Measurements from ENCODE around the gene HADHA. TPM values are rescaled to one million over a fixed set of nuclear protein-coding genes. Genes with fewer than 3 reads are reported as not detected.
A peak's percentile ranks its signal among the peaks of the same experiment; 100 is the strongest.

HADHA gene
- total and polyA plus RNA-seq, 5 donors from 2014 or later, result 68.8 to 140 (median 131) TPM

DNA sequence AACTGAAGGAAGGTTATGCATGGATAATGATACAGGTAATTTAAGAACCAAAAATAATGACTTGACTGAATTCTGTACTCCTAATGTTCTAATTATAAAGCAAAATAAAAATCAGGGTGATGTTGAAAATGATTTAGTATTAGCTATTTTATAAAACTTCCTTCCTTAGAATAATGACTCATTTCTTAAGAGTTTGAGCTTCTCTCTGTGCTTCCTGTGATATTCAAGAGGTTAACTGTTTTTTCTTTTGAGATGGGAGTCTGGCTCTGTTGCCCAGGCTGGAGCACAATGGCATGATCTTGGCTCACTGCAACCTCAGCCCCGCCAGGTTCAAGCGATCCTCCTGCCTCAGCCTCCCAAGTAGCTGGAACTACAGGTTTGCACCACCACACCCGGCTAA lies 14.8 kb downstream of the HADHA start:
- ATAC-seq (ENCODE audit: low read depth in 2 of 2) (no peak), DNase-seq (no peak)
- H3K4me3 Mint-ChIP-seq, result no peak overlapping the region
- Histone ChIP-seq H3K4me1 (ENCODE audit: control insufficient read depth, insufficient read depth, low read length, poor library complexity, severe bottlenecking) (no peaks in the 10 kb centered on the region), H3K36me3 (ENCODE audit: control insufficient read depth, insufficient read depth, low read length) (peaks cover 79% of the 10 kb centered on the region), H3K9me3 (ENCODE audit: control insufficient read depth in 2 of 2, low read length in 2 of 2) (no peaks in the 10 kb centered on the region), H3K4me3 (ENCODE audit: low read depth, low read length) (no peak overlapping the region), H3K27ac (ENCODE audit: insufficient read depth, low read length, poor library complexity, severe bottlenecking) (no peak overlapping the region), H3K27me3 (ENCODE audit: control insufficient read depth, insufficient read depth, low read length) (no peaks in the 10 kb centered on the region)
- no peaks in the 10 kb centered on the region for H3K9me3 Mint-ChIP-seq
- no peaks in the 10 kb centered on the region for H3K27me3 Mint-ChIP-seq
- peaks cover 0 to 6% (median 3%) of the 10 kb centered on the region in 4 donors for H3K4me1 Mint-ChIP-seq
- peaks cover 53% of the 10 kb centered on the region for H3K36me3 Mint-ChIP-seq
- H3K27ac Mint-ChIP-seq, result no peak overlapping the region

DNA sequence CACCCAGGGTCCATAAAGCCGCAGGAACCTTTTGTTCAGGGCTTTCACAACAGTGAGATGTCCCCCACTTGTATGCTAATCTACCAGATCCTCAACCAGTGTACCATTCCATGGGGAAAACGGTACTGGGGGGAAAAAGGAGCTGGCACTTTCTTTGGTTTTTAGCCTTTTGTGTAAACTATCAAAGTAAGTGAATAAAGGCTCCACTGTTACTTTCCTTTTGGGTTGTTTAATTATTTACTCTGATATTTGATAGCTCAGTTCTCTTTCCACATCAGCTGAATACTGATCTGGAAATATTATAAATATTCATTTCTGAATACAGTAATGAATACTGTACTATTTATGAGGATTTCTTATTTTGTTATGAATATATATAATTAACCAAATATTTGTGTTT lies 20.3 kb downstream of the HADHA start:
- no peaks in the 10 kb centered on the region for H3K27me3 Mint-ChIP-seq
- no peak overlapping the region for H3K4me3 ChIP-seq (ENCODE audit: low read depth, low read length)
- H3K4me1 Mint-ChIP-seq, result peaks cover 0 to 8% (median 5%) of the 10 kb centered on the region in 4 donors
- H3K36me3 Mint-ChIP-seq, result peaks cover 47% of the 10 kb centered on the region
- no peak for DNase-seq
- H3K9me3 ChIP-seq (ENCODE audit: control insufficient read depth in 2 of 2, low read length in 2 of 2), result no peaks in the 10 kb centered on the region
- H3K36me3 ChIP-seq (ENCODE audit: control insufficient read depth, insufficient read depth, low read length), result peaks cover 58% of the 10 kb centered on the region
- ATAC-seq (ENCODE audit: low read depth in 2 of 2), result no peak
- H3K27ac Mint-ChIP-seq, result no peak overlapping the region
- no peaks in the 10 kb centered on the region for H3K4me1 ChIP-seq (ENCODE audit: control insufficient read depth, insufficient read depth, low read length, poor library complexity, severe bottlenecking)
- no peaks in the 10 kb centered on the region for H3K27me3 ChIP-seq (ENCODE audit: control insufficient read depth, insufficient read depth, low read length)
- peaks cover 0 to 2% (median 0%) of the 10 kb centered on the region in 7 donors for H3K9me3 Mint-ChIP-seq
- no peak overlapping the region for H3K4me3 Mint-ChIP-seq
- no peak overlapping the region for H3K27ac ChIP-seq (ENCODE audit: insufficient read depth, low read length, poor library complexity, severe bottlenecking)

GRCh38 chr2:26223018-26223417 lies 21.4 kb downstream of the HADHA start:
- ATAC-seq (ENCODE audit: low read depth in 2 of 2), result no peak
- H3K9me3 Mint-ChIP-seq, result peaks cover 0 to 2% (median 0%) of the 10 kb centered on the region in 7 donors
- no peaks in the 10 kb centered on the region for H3K9me3 ChIP-seq (ENCODE audit: control insufficient read depth in 2 of 2, low read length in 2 of 2)
- no peak overlapping the region for H3K27ac ChIP-seq (ENCODE audit: insufficient read depth, low read length, poor library complexity, severe bottlenecking)
- H3K4me1 ChIP-seq (ENCODE audit: control insufficient read depth, insufficient read depth, low read length, poor library complexity, severe bottlenecking), result no peaks in the 10 kb centered on the region
- H3K27me3 Mint-ChIP-seq, result no peaks in the 10 kb centered on the region
- H3K27ac Mint-ChIP-seq, result peak overlapping the region in 1 of 3 donors; percentile 78
- DNase-seq, result no peak
- H3K4me3 Mint-ChIP-seq, result no peak overlapping the region
- peaks cover 0 to 10% (median 6%) of the 10 kb centered on the region in 4 donors for H3K4me1 Mint-ChIP-seq
- peaks cover 51% of the 10 kb centered on the region for H3K36me3 ChIP-seq (ENCODE audit: control insufficient read depth, insufficient read depth, low read length)
- H3K36me3 Mint-ChIP-seq, result peaks cover 44% of the 10 kb centered on the region
- H3K4me3 ChIP-seq (ENCODE audit: low read depth, low read length), result no peak overlapping the region
- no peaks in the 10 kb centered on the region for H3K27me3 ChIP-seq (ENCODE audit: control insufficient read depth, insufficient read depth, low read length)

GRCh38 chr2:26217720-26218119 lies 26.7 kb downstream of the HADHA start:
- DNase-seq, result no peak
- H3K4me1 ChIP-seq (ENCODE audit: control insufficient read depth, insufficient read depth, low read length, poor library complexity, severe bottlenecking), result no peaks in the 10 kb centered on the region
- H3K36me3 ChIP-seq (ENCODE audit: control insufficient read depth, insufficient read depth, low read length), result peaks cover 77% of the 10 kb centered on the region
- ATAC-seq (ENCODE audit: low read depth in 2 of 2), result no peak
- no peaks in the 10 kb centered on the region for H3K27me3 ChIP-seq (ENCODE audit: control insufficient read depth, insufficient read depth, low read length)
- H3K9me3 ChIP-seq (ENCODE audit: control insufficient read depth in 2 of 2, low read length in 2 of 2), result no peaks in the 10 kb centered on the region
- H3K4me3 ChIP-seq (ENCODE audit: low read depth, low read length), result no peak overlapping the region
- Mint-ChIP-seq H3K36me3 (peaks cover 45% of the 10 kb centered on the region), H3K27ac (no peak overlapping the region), H3K9me3 (peaks cover 0 to 1% (median 0%) of the 10 kb centered on the region in 7 donors), H3K4me3 (no peak overlapping the region), H3K27me3 (no peaks in the 10 kb centered on the region), H3K4me1 (peaks cover 0 to 15% (median 6%) of the 10 kb centered on the region in 4 donors)
- H3K27ac ChIP-seq (ENCODE audit: insufficient read depth, low read length, poor library complexity, severe bottlenecking), result no peak overlapping the region

GRCh38 chr2:26216587-26216986 lies 27.8 kb downstream of the HADHA start:
- H3K27me3 Mint-ChIP-seq, result no peaks in the 10 kb centered on the region
- H3K27ac Mint-ChIP-seq, result no peak overlapping the region
- H3K4me3 ChIP-seq (ENCODE audit: low read depth, low read length), result no peak overlapping the region
- no peaks in the 10 kb centered on the region for H3K9me3 ChIP-seq (ENCODE audit: control insufficient read depth in 2 of 2, low read length in 2 of 2)
- peaks cover 0 to 15% (median 6%) of the 10 kb centered on the region in 4 donors for H3K4me1 Mint-ChIP-seq
- DNase-seq, result no peak
- H3K27ac ChIP-seq (ENCODE audit: insufficient read depth, low read length, poor library complexity, severe bottlenecking), result no peak overlapping the region
- H3K4me3 Mint-ChIP-seq, result no peak overlapping the region
- H3K36me3 Mint-ChIP-seq, result peaks cover 50% of the 10 kb centered on the region
- peaks cover 79% of the 10 kb centered on the region for H3K36me3 ChIP-seq (ENCODE audit: control insufficient read depth, insufficient read depth, low read length)
- peaks cover 0 to 1% (median 0%) of the 10 kb centered on the region in 7 donors for H3K9me3 Mint-ChIP-seq
- H3K27me3 ChIP-seq (ENCODE audit: control insufficient read depth, insufficient read depth, low read length), result no peaks in the 10 kb centered on the region
- ATAC-seq (ENCODE audit: low read depth in 2 of 2), result no peak
- no peaks in the 10 kb centered on the region for H3K4me1 ChIP-seq (ENCODE audit: control insufficient read depth, insufficient read depth, low read length, poor library complexity, severe bottlenecking)

GRCh38 chr2:26215833-26216232 lies 28.6 kb downstream of the HADHA start:
- H3K27ac Mint-ChIP-seq, result no peak overlapping the region
- H3K36me3 Mint-ChIP-seq, result peaks cover 56% of the 10 kb centered on the region
- no peak overlapping the region for H3K27ac ChIP-seq (ENCODE audit: insufficient read depth, low read length, poor library complexity, severe bottlenecking)
- no peaks in the 10 kb centered on the region for H3K27me3 Mint-ChIP-seq
- no peaks in the 10 kb centered on the region for H3K4me1 ChIP-seq (ENCODE audit: control insufficient read depth, insufficient read depth, low read length, poor library complexity, severe bottlenecking)
- ATAC-seq (ENCODE audit: low read depth in 2 of 2) (no peak), DNase-seq (no peak)
- no peak overlapping the region for H3K4me3 Mint-ChIP-seq
- peaks cover 79% of the 10 kb centered on the region for H3K36me3 ChIP-seq (ENCODE audit: control insufficient read depth, insufficient read depth, low read length)
- H3K4me3 ChIP-seq (ENCODE audit: low read depth, low read length), result no peak overlapping the region
- H3K4me1 Mint-ChIP-seq, result peaks cover 0 to 15% (median 6%) of the 10 kb centered on the region in 4 donors
- H3K9me3 Mint-ChIP-seq, result peaks cover 0 to 1% (median 0%) of the 10 kb centered on the region in 7 donors
- H3K9me3 ChIP-seq (ENCODE audit: control insufficient read depth in 2 of 2, low read length in 2 of 2), result no peaks in the 10 kb centered on the region
- H3K27me3 ChIP-seq (ENCODE audit: control insufficient read depth, insufficient read depth, low read length), result no peaks in the 10 kb centered on the region

- Mint-ChIP-seq H3K4me1 (peaks cover 0 to 15% (median 6%) of the 10 kb centered on the region in 4 donors), H3K36me3 (peaks cover 61% of the 10 kb centered on the region), H3K9me3 (peaks cover 0 to 1% (median 0%) of the 10 kb centered on the region in 7 donors), H3K27me3 (no peaks in the 10 kb centered on the region), H3K4me3 (no peak overlapping the region), H3K27ac (peak overlapping the region in 1 of 3 donors; percentile 20)
- H3K27ac ChIP-seq (ENCODE audit: insufficient read depth, low read length, poor library complexity, severe bottlenecking), result no peak overlapping the region
- no peaks in the 10 kb centered on the region for H3K27me3 ChIP-seq (ENCODE audit: control insufficient read depth, insufficient read depth, low read length)
- no peak for ATAC-seq (ENCODE audit: low read depth in 2 of 2)
- DNase-seq, result no peak
- H3K4me3 ChIP-seq (ENCODE audit: low read depth, low read length), result no peak overlapping the region
- H3K36me3 ChIP-seq (ENCODE audit: control insufficient read depth, insufficient read depth, low read length), result peaks cover 80% of the 10 kb centered on the region
- H3K9me3 ChIP-seq (ENCODE audit: control insufficient read depth in 2 of 2, low read length in 2 of 2), result no peaks in the 10 kb centered on the region
- H3K4me1 ChIP-seq (ENCODE audit: control insufficient read depth, insufficient read depth, low read length, poor library complexity, severe bottlenecking), result no peaks in the 10 kb centered on the region
These were observed 29.7 kb downstream of the HADHA start for GRCh38 chr2:26214759-26215158.

DNA sequence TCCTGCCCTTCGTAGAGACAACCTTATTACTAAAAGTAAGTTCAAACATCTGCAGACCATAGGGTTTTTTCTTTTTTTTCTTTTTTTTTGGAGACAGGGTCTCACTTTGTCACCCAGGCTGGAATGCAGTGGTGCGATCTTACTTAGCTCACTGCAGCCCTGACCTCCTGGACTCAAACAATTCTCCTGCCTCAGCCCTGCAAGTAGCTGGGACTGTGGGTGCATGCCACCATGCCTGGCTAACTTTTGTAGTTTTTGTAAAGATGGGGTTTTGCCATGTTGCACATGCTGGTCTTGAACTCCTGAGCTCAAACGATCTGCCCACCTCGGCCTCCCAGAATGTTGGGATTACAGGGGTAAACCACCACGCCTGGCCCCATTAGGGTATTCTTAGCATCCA lies 32.4 kb downstream of the HADHA start:
- Histone ChIP-seq H3K4me3 (ENCODE audit: low read depth, low read length) (no peak overlapping the region), H3K27me3 (ENCODE audit: control insufficient read depth, insufficient read depth, low read length) (no peaks in the 10 kb centered on the region), H3K4me1 (ENCODE audit: control insufficient read depth, insufficient read depth, low read length, poor library complexity, severe bottlenecking) (no peaks in the 10 kb centered on the region), H3K36me3 (ENCODE audit: control insufficient read depth, insufficient read depth, low read length) (peaks cover 93% of the 10 kb centered on the region), H3K27ac (ENCODE audit: insufficient read depth, low read length, poor library complexity, severe bottlenecking) (no peak overlapping the region), H3K9me3 (ENCODE audit: control insufficient read depth in 2 of 2, low read length in 2 of 2) (no peaks in the 10 kb centered on the region)
- peaks cover 0 to 15% (median 2%) of the 10 kb centered on the region in 4 donors for H3K4me1 Mint-ChIP-seq
- no peak for ATAC-seq (ENCODE audit: low read depth in 2 of 2)
- H3K9me3 Mint-ChIP-seq, result peaks cover 0 to 1% (median 0%) of the 10 kb centered on the region in 7 donors
- H3K27me3 Mint-ChIP-seq, result no peaks in the 10 kb centered on the region
- H3K36me3 Mint-ChIP-seq, result peaks cover 67% of the 10 kb centered on the region
- DNase-seq, result no peak
- no peak overlapping the region for H3K4me3 Mint-ChIP-seq
- H3K27ac Mint-ChIP-seq, result no peak overlapping the region

Data from CD4-positive, CD25-positive, alpha-beta regulatory T cell (primary cell).